Liver (tissue), 9 donors: ENCODE results near the gene DPY19L3. TPM values are rescaled to one million over a fixed set of nuclear protein-coding genes. Genes with fewer than 3 reads are reported as not detected.

Experiments
- DNase-seq: peaks from one replicate; pipeline ENCODE4 v3.0.0-alpha.2; 2017; ENCODE audit warnings: low spot score
- H3K27ac ChIP-seq, 2 donors: one replicate each; pipeline ENCODE4 v1.7.0; 2013; ENCODE audit warnings: inconsistent platforms in 2 of 2, low read length in 2 of 2, control low read depth in 1 of 2, low read depth in 1 of 2, mild to moderate bottlenecking in 1 of 2
- H3K27me3 ChIP-seq, 4 donors: one replicate each; pipeline versions ENCODE4 v1.6.1 to v1.7.0; 2013; ENCODE audit warnings: low read length in 3 of 4, inconsistent platforms in 1 of 4, mild to moderate bottlenecking in 1 of 4, moderate library complexity in 1 of 4; ENCODE audit not compliant: control insufficient read depth in 4 of 4, insufficient read depth in 4 of 4
- H3K36me3 ChIP-seq, 4 donors: one replicate each; pipeline versions ENCODE4 v1.6.1 to v1.7.0; 2013; ENCODE audit warnings: low read length in 3 of 4, mild to moderate bottlenecking in 3 of 4, low read depth in 1 of 4, moderate library complexity in 1 of 4; ENCODE audit not compliant: control insufficient read depth in 4 of 4, insufficient read depth in 3 of 4
- H3K4me1 ChIP-seq, 4 donors: one replicate each; pipeline versions ENCODE4 v1.6.1 to v1.7.0; 2013; ENCODE audit warnings: low read length in 3 of 4, mild to moderate bottlenecking in 3 of 4, moderate library complexity in 1 of 4; ENCODE audit not compliant: control insufficient read depth in 4 of 4, insufficient read depth in 4 of 4
- H3K4me3 ChIP-seq, 3 donors: one replicate each; pipeline versions ENCODE4 v1.6.1 to v1.7.0; 2013; ENCODE audit warnings: low read length in 3 of 3, control low read depth in 1 of 3, low read depth in 1 of 3, mild to moderate bottlenecking in 1 of 3
- H3K9ac ChIP-seq, 2 donors: one replicate each; pipeline ENCODE4 v1.7.0; 2013; ENCODE audit warnings: low read length in 2 of 2, mild to moderate bottlenecking in 2 of 2, moderate library complexity in 2 of 2, control low read depth in 1 of 2, low read depth in 1 of 2
- H3K9me3 ChIP-seq, 4 donors: one replicate each; pipeline versions ENCODE4 v1.6.1 to v1.7.0; 2013; ENCODE audit warnings: low read length in 3 of 4; ENCODE audit not compliant: control insufficient read depth in 4 of 4
- ATF3 ChIP-seq: IDR thresholded peaks from 2 replicates; pipeline ENCODE4 v1.6.1; 2016; ENCODE audit warnings: antibody characterized with exemption
- CTCF ChIP-seq: fragments of 150-350 bp; IDR thresholded peaks from 2 replicates; pipeline ENCODE4 v1.5.1; 2017; ENCODE audit warnings: improper control_type of control experiment, low read depth, low read length; ENCODE audit not compliant: missing input control
- EGR1 ChIP-seq, 2 donors: IDR thresholded peaks; 2 replicates each; pipeline ENCODE4 v1.6.1; 2016 to 2018; ENCODE audit warnings: antibody characterized with exemption in 2 of 2, low read depth in 2 of 2
- FOXA1 ChIP-seq: IDR thresholded peaks from 2 replicates; pipeline ENCODE4 v1.6.1; 2016; ENCODE audit warnings: antibody characterized with exemption
- FOXA2 ChIP-seq: IDR thresholded peaks from 2 replicates; pipeline ENCODE4 v1.6.1; 2016; ENCODE audit warnings: antibody characterized with exemption
- GABPA ChIP-seq, 2 donors: IDR thresholded peaks in 1 of 2; conservative IDR thresholded peaks in 1 of 2; 2 replicates each; pipeline ENCODE4 v1.6.1; 2016; ENCODE audit warnings: antibody characterized with exemption in 2 of 2, mild to moderate bottlenecking in 1 of 2, moderate library complexity in 1 of 2
- HNF4A ChIP-seq, 2 donors: conservative IDR thresholded peaks; 2 replicates each; pipeline ENCODE4 v1.6.1; 2016; ENCODE audit warnings: antibody characterized with exemption in 2 of 2, mild to moderate bottlenecking in 2 of 2
- HNF4G ChIP-seq: IDR thresholded peaks from 2 replicates; pipeline ENCODE4 v1.6.1; 2016; ENCODE audit warnings: antibody characterized with exemption
- JUND ChIP-seq, 2 donors: IDR thresholded peaks; 2 replicates each; pipeline ENCODE4 v1.6.1; 2016; ENCODE audit warnings: antibody characterized with exemption in 2 of 2
- MAX ChIP-seq: IDR thresholded peaks from 2 replicates; pipeline ENCODE4 v1.6.1; 2016; ENCODE audit warnings: antibody characterized with exemption
- NR2F2 ChIP-seq: IDR thresholded peaks from 2 replicates; pipeline ENCODE4 v1.6.1; 2016; ENCODE audit warnings: antibody characterized with exemption
- RAD21 ChIP-seq, 2 donors: IDR thresholded peaks; 2 replicates each; pipeline ENCODE4 v1.6.1; 2016; ENCODE audit warnings: antibody characterized with exemption in 2 of 2, mild to moderate bottlenecking in 2 of 2
- REST ChIP-seq: IDR thresholded peaks from 2 replicates; pipeline ENCODE4 v1.6.1; 2016; ENCODE audit warnings: antibody characterized with exemption, mild to moderate bottlenecking
- RXRA ChIP-seq, 2 donors: IDR thresholded peaks; 2 replicates each; pipeline ENCODE4 v1.6.1; 2017 to 2018; ENCODE audit warnings: antibody characterized with exemption in 2 of 2, mild to moderate bottlenecking in 1 of 2
- SP1 ChIP-seq: IDR thresholded peaks from 2 replicates; pipeline ENCODE4 v1.6.1; 2018; ENCODE audit warnings: antibody characterized with exemption, mild to moderate bottlenecking
- TAF1 ChIP-seq: conservative IDR thresholded peaks from 2 replicates; pipeline ENCODE4 v1.6.1; 2016; ENCODE audit warnings: antibody characterized with exemption, mild to moderate bottlenecking
- YY1 ChIP-seq: IDR thresholded peaks from 2 replicates; pipeline ENCODE4 v1.6.1; 2016; ENCODE audit warnings: antibody characterized with exemption, mild to moderate bottlenecking
- ZBTB33 ChIP-seq: IDR thresholded peaks from 2 replicates; pipeline ENCODE4 v1.6.1; 2016; ENCODE audit warnings: antibody characterized with exemption
- WGBS: extraction: QIAGEN DNeasy Blood & Tissue Kit; methylation state at CpG from one replicate; pipeline ENCODE4 v1.1.7; 2013; 5-methylcytosine and 5-hydroxymethylcytosine counted together
- polyA plus RNA-seq, 2 donors: library from polyadenylated mRNA; stranded (reverse) in 1 of 2; unstranded in 1 of 2; fragments of 200-250 nt in 1 of 2; fragments of >200 nt in 1 of 2; fragmentation: Nextera tagmentation in 1 of 2; extraction: Ambion mirVana in 1 of 2; gene quantifications; one replicate each; pipeline versions ENCODE4 v1.2.1 to v1.2.3, GENCODE V29; 2013 to 2015
- total RNA-seq, 2 donors: library from RNA; depleted of rRNA; stranded (reverse); fragments of >200 nt; gene quantifications; one replicate each; pipeline ENCODE4 v1.2.3, GENCODE V29; 2014
- donor health status: healthy.
- donor health status: healthy.
- donor health status: healthy.
- donor health status: healthy.
- donor health status: healthy.

Gene DPY19L3
- total and polyA plus RNA-seq, 4 donors: 2.7 to 13.0 (median 7.4) TPM

- DNase-seq: no peak
- peaks cover 0 to 8% (median 5%) of the 10 kb centered on the region in 4 donors for H3K36me3 ChIP-seq
- no peaks in the 10 kb centered on the region for H3K9me3 ChIP-seq
- H3K27me3 ChIP-seq: no peaks in the 10 kb centered on the region
- no peak overlapping the region for H3K4me3 ChIP-seq
- no peak overlapping the region for H3K9ac ChIP-seq
- H3K4me1 ChIP-seq: peaks cover 0 to 3% (median under 1%) of the 10 kb centered on the region in 4 donors
- 77% methylated on average over 4 of the region's 4 CpGs for WGBS
- TF ChIP-seq EGR1 (IDR thresholded peaks at IDR 0.05; ENCODE audit: low read depth in 2 of 2) (no peak), YY1 (no peak), JUND (IDR thresholded peaks at IDR 0.05) (no peak), NR2F2 (no peak), HNF4A (conservative IDR thresholded peaks at IDR 0.05) (no peak), RXRA (IDR thresholded peaks at IDR 0.05) (no peak), RAD21 (IDR thresholded peaks at IDR 0.05) (no peak), CTCF (no peak), SP1 (no peak), REST (no peak), ZBTB33 (no peak), ATF3 (no peak), FOXA1 (no peak), GABPA (IDR thresholded peaks at IDR 0.05 in 1 of 2, conservative IDR thresholded peaks at IDR 0.05 in 1 of 2) (no peak), MAX (no peak), FOXA2 (no peak), TAF1 (no peak), HNF4G (no peak)
- H3K27ac ChIP-seq: no peak overlapping the region
These were observed 53.0 kb downstream of the DPY19L3 start for GRCh38 chr19:32458500-32459123.
